HCT116 (cell line): Measurements from ENCODE around the gene LDLRAD4. TPM values are rescaled to one million over a fixed set of nuclear protein-coding genes. Genes with fewer than 3 reads are reported as not detected.

Experiments used
- ATAC-seq: fragments of 200-7000 bp; cut with Tn5 transposase; 2 replicates; pipeline ENCODE4 v1.9.1; 2020; ENCODE audit warnings: mild to moderate bottlenecking, moderate library complexity
- BruUV-seq: library from RNA; stranded (reverse); fragments of 400-500 nt; replicated peaks from 2 replicates; lab custom pipeline; 2021; lab: Mats Ljungman, UMichigan
- CTCF ChIA-PET: fragments of 300-600 bp; sonication (Branson Sonifier 250); formaldehyde crosslinking; loops from one replicate; lab custom pipeline; 2021; ENCODE audit warnings: antibody characterized with exemption; lab: Charles Lee
- POLR2A ChIA-PET: fragments of 300-600, 350-600 bp; sonication (Branson Sonifier 250); formaldehyde crosslinking; loops from one replicate; lab custom pipeline; 2021; ENCODE audit warnings: antibody characterized with exemption; lab: Charles Lee
- RAD21 ChIA-PET, 2 experiments: fragments of 300-600 bp; sonication (Branson Sonifier 250); formaldehyde crosslinking; loops; one replicate each; lab custom pipeline; 2023; ENCODE audit warnings: low total read pairs in 2 of 2; ENCODE audit not compliant: uncharacterized antibody in 2 of 2, unreplicated experiment in 2 of 2, low non-redundant PET in 1 of 2; lab: Charles Lee
- DNase-seq: peaks from one replicate; pipeline ENCODE4 v3.0.0-alpha.2; 2010; ENCODE audit warnings: low read depth, low spot score
- H2AFZ ChIP-seq: fragments of 200-600 bp; shearing (Covaris generic), sonication (generic); 2 replicates; pipeline ENCODE4 v1.6.1; 2017; ENCODE audit warnings: low read depth, mixed run types, mixed read lengths, antibody characterized with exemption, low read length; ENCODE audit not compliant: poor library complexity, severe bottlenecking
- H3K27ac ChIP-seq: 2 replicates; pipeline ENCODE4 v1.5.1; 2012; ENCODE audit warnings: low read depth, low read length
- H3K27me3 ChIP-seq: fragments of 200-600 bp; sonication (generic); 2 replicates; pipeline ENCODE4 v1.6.1; 2016; ENCODE audit warnings: mixed run types, low read length, mixed read lengths; ENCODE audit not compliant: insufficient read depth
- H3K36me3 ChIP-seq, 2 experiments: fragments of 200-500 bp in 1 of 2; fragments of 200-600 bp in 1 of 2; sonication (Bioruptor generic) in 1 of 2; sonication (generic) in 1 of 2; 2 replicates each; pipeline versions ENCODE4 v1.5.1 to v1.6.1; 2014 to 2016; ENCODE audit warnings: low read length in 2 of 2, inconsistent platforms in 1 of 2, mixed read lengths in 1 of 2, mixed run types in 1 of 2; ENCODE audit not compliant: insufficient read depth in 2 of 2, control insufficient read depth in 1 of 2
- H3K4me1 ChIP-seq, 2 experiments: fragments of 200-600 bp in 1 of 2; sonication (generic) in 1 of 2; 2 replicates each; pipeline versions ENCODE4 v1.5.1 to v1.6.1; 2012 to 2017; ENCODE audit warnings: low read length in 2 of 2, inconsistent platforms in 1 of 2, mild to moderate bottlenecking in 1 of 2, mixed read lengths in 1 of 2, mixed run types in 1 of 2, moderate library complexity in 1 of 2; ENCODE audit not compliant: insufficient read depth in 2 of 2, control insufficient read depth in 1 of 2
- H3K4me2 ChIP-seq: fragments of 200-600 bp; sonication (generic); 2 replicates; pipeline ENCODE4 v1.6.1; 2017; ENCODE audit warnings: mixed run types, low read length, mixed read lengths
- H3K4me3 ChIP-seq, 2 experiments: fragments of 200-600 bp in 1 of 2; sonication (generic) in 1 of 2; replicated peaks in 1 of 2; 2 replicates each; pipeline ENCODE4 v1.5.1; 2011 to 2016; ENCODE audit warnings: low read length in 2 of 2, control low read depth in 1 of 2, low read depth in 1 of 2, mild to moderate bottlenecking in 1 of 2, mixed read lengths in 1 of 2, mixed run types in 1 of 2
- H3K79me2 ChIP-seq: fragments of 200-600 bp; sonication (generic); 2 replicates; pipeline ENCODE4 v1.6.1; 2017; ENCODE audit warnings: mild to moderate bottlenecking, mixed run types, low read length, moderate library complexity, mixed read lengths; ENCODE audit not compliant: insufficient read depth
- H3K9ac ChIP-seq: fragments of 200-600 bp; sonication (generic); 2 replicates; pipeline ENCODE4 v1.6.1; 2016; ENCODE audit warnings: low read length, mixed read lengths
- H3K9me2 ChIP-seq: fragments of 200-600 bp; sonication (generic), shearing (Covaris generic); 2 replicates; pipeline ENCODE4 v1.6.1; 2017; ENCODE audit warnings: mixed run types, mild to moderate bottlenecking, moderate library complexity; ENCODE audit not compliant: insufficient read depth
- H3K9me3 ChIP-seq, 2 experiments: fragments of 200-500 bp in 1 of 2; fragments of 200-600 bp in 1 of 2; sonication (Bioruptor generic) in 1 of 2; sonication (generic) in 1 of 2; 2 replicates each; pipeline ENCODE4 v1.6.1; 2014 to 2017; ENCODE audit warnings: low read length in 2 of 2, mixed read lengths in 2 of 2, inconsistent platforms in 1 of 2, low read depth in 1 of 2, mild to moderate bottlenecking in 1 of 2, mixed run types in 1 of 2, moderate library complexity in 1 of 2; ENCODE audit not compliant: control insufficient read depth in 1 of 2, insufficient read depth in 1 of 2
- H4K20me1 ChIP-seq: fragments of 200-600 bp; sonication (generic), shearing (Covaris generic); 2 replicates; pipeline ENCODE4 v1.6.1; 2017; ENCODE audit warnings: mixed run types, mild to moderate bottlenecking, moderate library complexity; ENCODE audit not compliant: insufficient read depth
- CEBPB ChIP-seq: IDR thresholded peaks from 2 replicates; pipeline ENCODE4 v1.6.1; 2012; ENCODE audit warnings: low read depth
- ELF1 ChIP-seq: IDR thresholded peaks from 2 replicates; pipeline ENCODE4 v1.6.1; 2012; ENCODE audit warnings: low read depth, borderline replicate concordance
- FOSL1 ChIP-seq: IDR thresholded peaks from 2 replicates; pipeline ENCODE4 v1.6.1; 2012; ENCODE audit warnings: low read depth
- JUND ChIP-seq: IDR thresholded peaks from 2 replicates; pipeline ENCODE4 v1.6.1; 2012
- MAX ChIP-seq: IDR thresholded peaks from 2 replicates; pipeline ENCODE4 v1.6.1; 2012
- POLR2A ChIP-seq: IDR thresholded peaks from 2 replicates; pipeline ENCODE4 v1.7.0; 2011; ENCODE audit warnings: borderline replicate concordance; ENCODE audit not compliant: insufficient read depth, insufficient read length; ENCODE audit errors: extremely low read depth
- POLR2AphosphoS5 ChIP-seq: IDR thresholded peaks from 2 replicates; pipeline ENCODE4 v1.6.1; 2011; ENCODE audit warnings: mild to moderate bottlenecking, low read depth, low read length, moderate library complexity
- REST ChIP-seq: IDR thresholded peaks from 2 replicates; pipeline ENCODE4 v1.6.1; 2012; ENCODE audit warnings: low read depth
- SIN3A ChIP-seq: IDR thresholded peaks from 2 replicates; pipeline ENCODE4 v1.6.1; 2012; ENCODE audit warnings: low read depth
- SP1 ChIP-seq: IDR thresholded peaks from 2 replicates; pipeline ENCODE4 v1.6.1; 2012; ENCODE audit warnings: low read depth
- TCF7L2 ChIP-seq: IDR thresholded peaks from 2 replicates; pipeline ENCODE4 v1.7.0; 2011; ENCODE audit warnings: borderline replicate concordance, inconsistent platforms; ENCODE audit not compliant: insufficient read depth, insufficient read length; ENCODE audit errors: extremely low read depth
- ZBTB33 ChIP-seq: IDR thresholded peaks from 2 replicates; pipeline ENCODE4 v1.6.1; 2011; ENCODE audit warnings: mild to moderate bottlenecking, low read length, moderate library complexity; ENCODE audit not compliant: insufficient replicate concordance; ENCODE audit errors: extremely low read depth
- ZNF274 ChIP-seq: fragments of 200-500 bp; sonication (Bioruptor generic); IDR thresholded peaks from 2 replicates; pipeline ENCODE4 v1.6.1; 2014; ENCODE audit warnings: mild to moderate bottlenecking, low read depth, low read length, inconsistent platforms
- intact Hi-C: fragments of 100-400 bp; cut with micrococcal nuclease; formaldehyde crosslinking; loops from 2 replicates; pipeline ENCODE4 v1.10.0; 2022
- total RNA-seq: library from RNA; stranded (reverse); gene quantifications from one replicate; pipeline ENCODE4 v1.2.1, GENCODE V29; 2021; ENCODE audit not compliant: unreplicated experiment

LDLRAD4 gene
- total RNA-seq, 1 experiment from 2014 or later, result 1.2 TPM

GRCh38 chr18:13223311-13224143 is 5.0 kb downstream of the LDLRAD4 start:
- ChIA-PET RAD21 (no interaction called here), POLR2A (no interaction called here), CTCF (no interaction called here)
- peaks cover 10% of the 10 kb centered on the region; the same call in 1 of the 2 replicates for H3K27me3 ChIP-seq
- no peaks in the 10 kb centered on the region for H3K9me3 ChIP-seq
- no peak for DNase-seq
- no peak overlapping the region for H3K27ac ChIP-seq
- TF ChIP-seq SP1 (no peak), ZBTB33 (no peak), FOSL1 (no peak), ZNF274 (no peak), CEBPB (no peak), ELF1 (no peak), JUND (no peak), MAX (no peak), REST (no peak), TCF7L2 (no peak), POLR2AphosphoS5 (no peak), POLR2A (no peak), SIN3A (no peak)
- no TSS peak for BruUV-seq
- no peaks in the 10 kb centered on the region for H3K9me2 ChIP-seq
- no peak overlapping the region for H3K4me3 ChIP-seq
- H3K9ac ChIP-seq, result no peak overlapping the region
- H3K36me3 ChIP-seq, result no peaks in the 10 kb centered on the region
- H3K79me2 ChIP-seq, result no peaks in the 10 kb centered on the region
- intact Hi-C loops, result no loop called here
- no peak overlapping the region for H2AFZ ChIP-seq
- H3K4me2 ChIP-seq, result no peak overlapping the region
- no peak for ATAC-seq
- H4K20me1 ChIP-seq, result no peaks in the 10 kb centered on the region
- no peaks in the 10 kb centered on the region; a peak in 1 of 4 replicates for H3K4me1 ChIP-seq
